SKM-1 (cell line): Measurements from ENCODE around the gene GSTO1.
"Not testable (repeated sequence)": the region's sequence is repeated elsewhere in the genome, so short reads cannot be mapped to it uniquely, and the experiment has no call there.

ENCODE experiments used
- DNase-seq: peaks from one replicate; lab custom pipeline; 2025; ENCODE audit not compliant: unreplicated experiment; lab: John Stamatoyannopoulos, UW

GSTO1 gene

GRCh38 chr10:104248931-104249330, 5.8 kb upstream of the GSTO1 start:
- DNase-seq = not testable (repeated sequence)

DNA sequence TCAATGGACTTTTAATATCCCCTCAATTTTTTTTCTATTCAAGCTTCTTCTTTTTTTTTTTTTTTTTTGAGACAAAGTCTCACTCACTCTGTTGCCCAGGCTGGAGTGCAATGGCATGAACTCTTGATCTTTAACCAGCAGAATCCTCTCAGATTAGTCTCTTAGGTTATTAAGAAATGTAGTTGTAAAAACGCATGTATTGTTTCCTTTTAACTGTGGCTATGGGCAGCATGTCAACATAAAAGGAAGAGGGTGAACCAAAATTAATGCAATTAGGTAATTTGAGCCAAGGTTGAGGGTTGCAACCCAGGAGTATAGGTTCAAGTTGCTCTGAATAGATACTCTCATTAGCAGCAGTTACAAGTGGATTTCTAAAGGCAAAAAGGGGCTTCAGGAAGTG, 4.3 kb upstream of the GSTO1 start:
- no peak for DNase-seq

GRCh38 chr10:104251443-104251842, 3.2 kb upstream of the GSTO1 start:
- no peak for DNase-seq

DNA sequence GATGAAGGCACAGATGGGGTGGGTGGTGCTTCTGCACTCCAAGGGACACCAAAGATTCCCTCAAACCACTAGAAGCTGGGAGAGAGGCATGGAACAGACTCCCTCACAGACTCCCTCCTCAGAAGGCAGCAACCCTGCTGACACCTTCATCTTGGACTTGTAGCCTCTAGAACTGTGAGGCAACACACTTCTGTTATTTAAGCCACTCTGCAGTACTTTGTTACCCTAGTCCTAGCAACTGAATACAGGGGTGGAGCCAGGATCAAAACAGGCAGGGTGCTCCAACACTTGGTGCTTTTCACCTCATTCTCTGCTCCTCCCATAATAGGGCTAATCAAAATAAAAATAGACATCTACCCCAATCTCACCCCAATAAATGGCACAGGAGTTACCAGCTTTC, 2.3 kb upstream of the GSTO1 start:
- DNase-seq = no peak

- DNase-seq = no peak
Measured at GRCh38 chr10:104253106-104253505, 1.6 kb upstream of the GSTO1 start.

DNA sequence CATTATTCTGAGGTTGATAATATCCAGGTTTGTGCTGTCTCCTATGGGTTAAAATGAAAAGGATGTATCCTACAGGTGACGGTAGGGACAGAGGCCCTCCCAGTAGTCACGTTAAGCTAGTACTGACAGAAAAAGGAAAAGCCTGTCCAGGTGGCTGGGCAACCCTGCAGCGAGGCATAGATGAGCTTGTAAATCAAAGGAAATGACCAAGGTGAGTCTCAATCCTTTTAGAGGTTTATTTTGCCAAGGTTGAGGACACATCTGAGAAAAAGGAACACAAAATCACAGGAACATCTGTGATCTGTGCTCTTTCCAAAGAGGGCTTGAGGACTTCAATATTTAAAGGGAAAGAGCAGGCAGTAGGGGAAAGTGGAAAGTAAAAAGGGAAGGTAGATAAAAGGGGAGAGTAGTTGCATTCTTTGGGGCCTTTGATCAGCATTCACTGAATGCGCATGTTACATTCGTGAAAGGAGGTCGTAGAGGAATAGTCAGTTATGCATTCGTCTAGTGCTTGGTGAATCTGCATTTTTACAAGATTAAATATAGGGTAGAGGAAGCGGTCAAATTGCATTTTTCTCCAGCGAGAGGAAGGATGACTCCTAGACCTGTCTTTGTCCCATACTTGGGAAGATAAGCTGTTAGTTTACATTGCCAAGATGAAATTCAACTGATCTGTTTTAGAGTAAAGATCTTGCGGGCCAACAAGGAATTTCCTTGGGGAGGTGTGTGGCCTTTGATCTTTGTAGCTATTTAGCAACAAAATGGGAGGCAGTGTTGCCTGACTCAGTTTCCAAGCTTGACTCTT, 884 bp upstream of the GSTO1 start:
- no peak for DNase-seq

- peak; percentile 71 for DNase-seq
Measured at GRCh38 chr10:104255311-104255981, 754 bp downstream of the GSTO1 start.

- no peak for DNase-seq
Measured at GRCh38 chr10:104256335-104256961, 1.8 kb downstream of the GSTO1 start.

GRCh38 chr10:104257235-104257634, 2.5 kb downstream of the GSTO1 start:
- no peak for DNase-seq

GRCh38 chr10:104258209-104258608, 3.5 kb downstream of the GSTO1 start:
- DNase-seq = no peak

DNA sequence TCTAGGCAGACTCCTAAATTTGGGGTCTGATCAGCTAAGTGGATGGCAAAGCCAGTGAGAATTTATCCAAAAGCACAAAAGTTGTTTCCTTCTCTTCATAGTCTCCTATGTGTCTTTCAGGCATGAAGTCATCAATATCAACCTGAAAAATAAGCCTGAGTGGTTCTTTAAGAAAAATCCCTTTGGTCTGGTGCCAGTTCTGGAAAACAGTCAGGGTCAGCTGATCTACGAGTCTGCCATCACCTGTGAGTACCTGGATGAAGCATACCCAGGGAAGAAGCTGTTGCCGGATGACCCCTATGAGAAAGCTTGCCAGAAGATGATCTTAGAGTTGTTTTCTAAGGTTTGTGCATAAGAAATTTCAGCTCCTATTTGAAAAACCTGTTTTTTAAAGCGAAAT, 4.8 kb downstream of the GSTO1 start:
- no peak for DNase-seq

DNA sequence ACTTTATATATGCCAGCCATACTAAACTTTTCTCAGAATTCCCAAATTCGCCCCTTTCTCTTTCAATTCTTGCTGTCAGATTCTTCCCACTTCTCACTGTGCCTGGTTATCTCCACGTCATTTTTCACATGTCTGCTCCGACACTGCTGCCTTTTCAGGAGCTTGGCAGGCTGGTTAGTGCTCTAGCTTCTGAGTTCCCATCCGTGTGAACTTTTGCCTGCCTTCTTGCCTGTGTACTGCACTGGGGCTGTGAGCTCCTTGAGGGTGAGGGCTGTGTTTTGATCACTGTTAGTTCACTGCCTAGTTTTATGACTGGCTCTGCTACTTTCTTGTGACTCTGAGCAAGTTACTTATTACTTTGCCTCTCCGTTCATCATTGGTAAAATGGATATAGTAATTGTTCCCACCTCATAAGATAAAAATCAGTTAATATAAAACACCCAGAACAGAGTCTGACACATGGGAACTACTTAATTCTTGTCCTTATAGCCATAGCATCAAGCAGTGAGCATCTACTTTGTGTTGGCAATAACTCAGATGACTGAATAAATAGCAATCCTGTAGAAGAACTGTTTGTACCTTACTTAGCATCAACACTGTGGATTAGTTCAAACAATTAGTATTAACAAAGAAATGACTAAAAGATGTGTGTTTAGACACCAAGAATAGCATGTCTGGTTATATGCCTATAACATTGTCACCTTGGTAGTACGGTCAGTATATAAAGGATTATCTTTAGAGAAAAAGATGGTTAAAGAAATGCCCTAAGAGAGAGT, 5.5 kb downstream of the GSTO1 start:
- DNase-seq = no peak

DNA sequence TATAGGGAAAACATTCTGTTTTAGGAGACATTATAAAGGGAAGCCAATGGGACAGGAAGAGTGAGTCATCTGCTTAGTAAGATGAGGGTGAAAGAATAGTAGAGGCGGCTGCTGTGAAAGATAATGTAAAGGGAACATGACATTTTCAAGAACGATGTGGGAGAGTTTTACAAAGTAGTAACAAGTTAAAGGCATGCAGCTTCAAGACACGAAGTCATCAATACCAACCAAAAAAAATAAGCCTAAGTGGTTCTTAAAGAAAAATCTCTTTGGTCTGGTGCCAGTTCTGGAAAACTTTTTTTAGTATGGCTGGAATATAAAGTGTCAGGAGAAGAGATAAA, 6.1 kb downstream of the GSTO1 start:
- no peak for DNase-seq

GRCh38 chr10:104262055-104262454, 7.4 kb downstream of the GSTO1 start:
- DNase-seq = no peak

GRCh38 chr10:104264783-104265182, 10.1 kb downstream of the GSTO1 start:
- DNase-seq = no peak

- DNase-seq = no peak
Measured at GRCh38 chr10:104267721-104268404, 13.2 kb downstream of the GSTO1 start.

DNA sequence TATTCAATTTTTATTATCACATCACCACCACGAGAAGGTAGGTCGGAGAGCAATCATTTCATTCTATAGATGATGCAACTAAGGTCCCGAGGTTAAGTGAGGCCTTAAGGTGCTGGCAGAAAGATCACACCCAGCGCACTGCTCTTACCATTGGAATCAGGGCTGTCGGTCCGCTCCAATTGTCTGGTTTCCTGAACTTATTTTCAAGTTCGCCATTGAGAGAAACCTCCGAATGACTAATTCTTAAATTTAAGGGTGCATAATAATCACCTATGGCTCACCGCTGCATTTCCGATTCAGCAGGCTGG, 13.7 kb downstream of the GSTO1 start:
- DNase-seq = no peak

GRCh38 chr10:104268713-104269645, 14.3 kb downstream of the GSTO1 start, which contains the start of gene GSTO2:
GSTO2 (plus strand) TSS chr10:104269184; CDS start chr10:104274916, 5,732 bp downstream.
- DNase-seq = peak; percentile 95

DNA sequence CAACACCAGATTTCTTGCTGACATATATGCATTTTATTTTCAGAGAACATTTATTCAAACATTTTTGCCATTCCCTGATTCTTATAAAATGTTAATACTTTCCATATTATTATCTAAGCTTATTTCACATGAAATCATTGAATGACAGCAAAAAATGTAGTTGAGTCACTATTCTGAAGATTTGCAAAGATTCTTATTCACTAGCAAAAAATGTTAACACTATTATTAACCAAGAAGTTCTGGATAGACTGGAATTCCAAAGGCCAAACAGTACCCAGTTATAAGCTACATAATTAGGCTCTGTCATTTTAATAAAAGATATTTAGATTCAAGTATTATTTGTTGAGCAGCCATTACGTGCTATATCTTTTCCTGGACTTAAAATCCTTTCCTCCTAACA, 18.6 kb downstream of the GSTO1 start:
- DNase-seq = no peak
